CD4-positive, alpha-beta T cell treated with Interleukin-17A for 1 hour (primary cell): ENCODE results near the gene CCNL1.
"Not testable (repeated sequence)": the region's sequence is repeated elsewhere in the genome, so short reads cannot be mapped to it uniquely, and the experiment has no call there.

Experiments used
- DNase-seq: peaks from one replicate; pipeline ENCODE4 v3.0.0-alpha.2; 2020

Gene CCNL1

DNA sequence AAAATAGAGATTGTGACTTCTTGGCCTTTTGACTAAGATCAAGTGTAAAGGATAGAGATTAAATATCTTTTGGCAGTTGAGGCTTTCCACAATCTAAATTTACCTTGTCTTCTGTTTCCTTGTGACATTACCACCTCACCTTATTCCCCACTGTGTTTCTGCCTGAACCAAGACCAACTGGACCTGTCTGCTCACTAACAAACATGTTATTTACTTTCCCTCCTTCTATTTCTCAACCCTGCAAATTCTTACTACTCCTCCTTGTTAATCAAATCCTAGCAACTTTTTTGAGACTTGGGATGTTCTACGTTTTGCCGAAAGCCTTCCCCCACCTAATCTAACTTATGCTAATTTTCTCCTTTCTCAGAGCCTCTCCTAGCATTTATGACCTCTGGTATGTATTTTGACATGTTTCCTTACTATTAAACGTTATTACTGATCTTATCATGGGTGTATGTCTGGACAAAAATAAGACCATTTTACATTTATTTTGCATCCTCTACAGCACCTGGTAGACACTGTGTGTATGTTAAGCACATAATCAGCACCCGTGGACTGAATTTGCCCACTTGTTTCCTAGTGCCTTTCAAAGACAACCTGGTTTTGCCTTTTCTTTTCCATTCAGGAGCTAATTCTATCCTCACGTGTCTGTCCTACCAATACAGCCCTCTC is 7.6 kb upstream of the CCNL1 start:
- DNase-seq, result no peak

DNA sequence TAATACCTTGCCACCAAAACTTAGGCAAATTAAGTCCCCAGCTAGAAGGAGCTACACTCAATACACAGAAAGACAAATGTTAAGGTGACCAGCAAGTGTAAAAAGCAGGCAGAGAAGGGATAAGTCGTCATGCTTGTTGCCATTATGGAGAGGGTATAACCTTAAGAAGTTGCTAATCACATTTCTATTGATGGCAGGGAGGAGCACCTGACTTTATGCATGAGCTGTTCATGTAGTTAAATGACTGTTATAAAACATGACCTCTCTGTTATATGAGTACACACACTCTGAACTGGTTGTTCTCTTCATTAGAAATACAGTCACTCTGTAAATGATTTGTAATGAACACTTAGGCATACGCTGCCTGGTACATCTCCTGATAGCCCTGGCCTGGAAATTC is 6.6 kb upstream of the CCNL1 start:
- no peak for DNase-seq

DNA sequence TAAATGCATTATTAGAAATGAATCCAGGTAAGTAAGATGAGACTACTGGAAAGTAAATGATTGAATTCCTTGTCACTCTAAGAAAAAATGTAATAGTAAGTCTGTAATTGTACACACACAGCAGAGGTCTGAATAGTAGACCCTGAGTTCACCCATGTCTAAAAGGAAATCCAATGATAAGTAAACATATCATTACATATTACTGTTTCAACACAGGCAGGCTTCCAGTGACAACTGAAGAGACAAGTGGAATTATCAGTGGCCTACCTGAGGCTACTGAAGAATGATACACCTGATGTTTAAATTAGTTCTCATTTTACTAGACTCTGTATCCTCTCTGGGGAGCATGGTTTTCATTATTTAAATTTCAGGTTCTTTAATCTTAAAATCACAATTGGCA is 6.2 kb upstream of the CCNL1 start:
- DNase-seq, result no peak

DNA sequence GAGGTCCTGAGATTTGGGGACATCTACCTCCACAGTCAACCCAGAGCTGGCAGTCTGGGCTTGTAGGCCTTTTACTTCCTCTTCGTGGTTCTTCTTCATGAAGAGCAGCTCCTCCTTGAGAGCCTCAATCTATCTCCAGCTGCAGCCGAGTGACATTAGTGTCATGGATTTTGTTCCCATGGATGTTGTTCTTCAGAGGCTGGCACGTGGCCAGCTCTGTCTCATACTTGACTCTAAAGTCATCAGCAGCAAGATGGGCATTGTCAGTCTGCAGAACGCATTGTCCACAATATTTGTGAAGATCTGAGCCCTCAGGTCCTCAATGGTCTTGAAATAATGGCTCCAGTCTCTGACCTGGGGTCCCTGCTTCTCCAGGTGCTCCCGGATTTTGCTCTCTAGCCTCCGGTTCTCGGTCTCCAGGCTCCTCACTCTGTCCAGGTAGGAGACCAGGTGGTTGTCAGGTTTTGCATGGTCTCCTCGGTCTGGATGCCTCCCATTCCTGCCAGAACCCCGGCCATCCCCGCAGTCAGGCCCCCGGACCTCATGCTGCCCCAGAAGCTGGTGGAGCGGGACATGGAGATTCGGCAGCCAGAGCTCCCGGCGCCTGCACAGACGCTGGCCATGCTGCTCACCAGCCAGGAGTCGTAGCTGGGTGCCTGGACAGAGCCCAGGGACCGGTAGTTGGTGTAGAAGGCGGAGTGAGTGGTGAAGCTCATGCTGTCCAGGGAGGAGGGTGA is 3.4 kb upstream of the CCNL1 start:
- DNase-seq, result no peak

DNA sequence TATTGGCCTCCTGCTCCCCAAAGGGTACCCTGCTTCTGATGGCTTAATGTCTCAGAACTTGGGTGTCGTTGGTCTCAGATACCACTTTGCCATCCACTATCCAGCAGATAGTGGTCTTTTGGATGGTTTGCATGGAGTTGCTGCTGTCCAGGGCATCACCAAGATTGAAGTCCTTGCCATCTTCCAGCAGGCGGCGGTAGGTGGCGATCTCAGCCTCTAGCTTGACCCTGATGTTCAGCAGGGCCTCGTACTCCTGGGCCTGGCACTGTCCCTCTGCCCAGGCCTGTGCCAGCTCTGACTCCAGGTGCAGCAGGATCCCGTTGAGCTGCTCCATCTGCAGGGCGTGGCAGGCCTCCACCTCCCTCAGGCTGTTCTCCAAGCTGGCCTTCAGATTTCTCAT is 2.7 kb upstream of the CCNL1 start:
- DNase-seq, result not testable (repeated sequence)

DNA sequence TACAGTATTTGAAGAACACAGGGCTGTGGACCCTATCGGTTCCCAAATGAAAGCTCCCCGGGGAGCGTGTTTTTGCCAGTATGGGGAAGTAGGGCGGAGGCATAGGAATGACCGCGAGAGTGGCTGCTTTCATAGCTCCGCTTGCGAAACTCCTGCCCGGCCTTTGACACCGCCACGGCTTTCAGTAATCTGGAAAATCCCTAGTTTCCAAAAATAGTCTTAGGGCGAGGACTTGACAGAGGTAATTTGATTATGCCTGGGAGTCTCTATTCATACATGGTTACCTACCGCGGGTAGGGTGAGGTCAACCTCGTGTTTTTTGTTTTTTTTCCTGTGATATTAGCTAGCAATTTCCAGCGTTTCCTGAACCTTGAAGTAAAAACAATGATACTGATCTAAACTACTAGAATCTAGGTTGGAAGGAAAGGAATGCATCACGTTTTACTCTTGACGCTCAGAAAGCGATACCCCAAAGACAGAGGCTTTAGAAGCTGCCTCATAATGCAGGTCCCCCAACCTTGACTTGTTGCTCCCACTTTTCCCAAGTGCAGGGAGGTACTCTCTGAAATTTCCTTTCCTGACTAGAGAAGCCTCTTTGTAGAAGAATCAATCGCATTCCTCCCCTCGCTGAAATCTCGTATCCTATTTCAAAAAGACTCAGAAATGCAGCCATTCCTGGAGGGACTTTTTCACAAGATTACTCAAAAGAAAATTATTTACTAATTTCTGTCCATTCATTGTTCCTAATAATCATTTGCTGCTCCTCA is 894 bp upstream of the CCNL1 start:
- DNase-seq, result peak; percentile 89

DNA sequence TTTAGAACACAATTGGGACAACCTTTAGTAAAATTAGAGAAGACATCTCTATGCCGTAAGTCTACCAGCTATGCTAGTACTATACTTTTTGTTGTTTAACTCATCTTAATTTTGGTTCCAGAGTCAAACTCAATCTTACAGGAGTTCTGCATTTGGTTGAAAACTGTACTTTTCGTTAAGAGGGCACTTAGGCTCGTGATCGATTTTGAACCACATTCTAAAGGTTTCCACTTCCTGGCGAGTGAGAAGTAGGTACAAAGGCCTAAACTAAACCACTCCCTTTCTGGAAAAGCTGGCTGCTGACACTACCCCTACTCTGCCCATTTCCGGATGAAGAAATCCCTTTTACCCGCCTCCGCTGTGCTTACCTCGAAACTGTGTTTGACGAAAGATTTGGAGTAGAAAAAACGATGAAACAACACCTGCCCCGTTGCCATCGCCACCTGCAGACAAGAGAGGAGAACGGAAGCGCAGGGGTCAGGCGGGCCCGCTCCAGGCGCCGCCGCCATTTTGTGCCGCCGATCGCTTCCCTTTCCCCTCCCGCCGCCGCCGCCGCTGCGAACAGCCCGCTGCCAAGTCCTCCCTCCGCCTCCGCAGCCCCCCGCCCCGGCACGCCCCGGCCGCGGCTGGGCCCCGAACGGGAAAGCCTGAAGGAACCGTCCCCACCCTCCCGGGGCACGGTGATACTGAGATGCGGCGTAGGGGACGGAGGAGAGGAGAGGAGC is 748 bp downstream of the CCNL1 start:
- DNase-seq, result peak; percentile 87

DNA sequence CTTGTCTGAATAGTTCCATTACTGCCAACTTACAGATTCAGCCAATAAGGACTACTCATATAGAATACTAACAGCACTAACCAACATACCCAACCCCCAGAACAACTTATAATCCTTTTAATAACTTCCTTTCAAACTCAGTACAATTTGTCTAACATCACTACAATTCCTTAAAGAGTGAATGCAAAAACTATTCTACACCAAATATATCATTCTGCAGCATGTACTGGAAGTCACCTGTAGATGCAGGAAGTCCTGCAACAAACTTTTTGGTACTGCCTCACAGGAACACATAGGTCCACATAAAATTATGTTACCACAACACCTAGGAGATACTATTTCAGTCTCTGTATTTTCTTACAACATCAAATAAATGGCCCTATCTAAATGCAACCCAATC is 2.1 kb downstream of the CCNL1 start:
- DNase-seq, result no peak

DNA sequence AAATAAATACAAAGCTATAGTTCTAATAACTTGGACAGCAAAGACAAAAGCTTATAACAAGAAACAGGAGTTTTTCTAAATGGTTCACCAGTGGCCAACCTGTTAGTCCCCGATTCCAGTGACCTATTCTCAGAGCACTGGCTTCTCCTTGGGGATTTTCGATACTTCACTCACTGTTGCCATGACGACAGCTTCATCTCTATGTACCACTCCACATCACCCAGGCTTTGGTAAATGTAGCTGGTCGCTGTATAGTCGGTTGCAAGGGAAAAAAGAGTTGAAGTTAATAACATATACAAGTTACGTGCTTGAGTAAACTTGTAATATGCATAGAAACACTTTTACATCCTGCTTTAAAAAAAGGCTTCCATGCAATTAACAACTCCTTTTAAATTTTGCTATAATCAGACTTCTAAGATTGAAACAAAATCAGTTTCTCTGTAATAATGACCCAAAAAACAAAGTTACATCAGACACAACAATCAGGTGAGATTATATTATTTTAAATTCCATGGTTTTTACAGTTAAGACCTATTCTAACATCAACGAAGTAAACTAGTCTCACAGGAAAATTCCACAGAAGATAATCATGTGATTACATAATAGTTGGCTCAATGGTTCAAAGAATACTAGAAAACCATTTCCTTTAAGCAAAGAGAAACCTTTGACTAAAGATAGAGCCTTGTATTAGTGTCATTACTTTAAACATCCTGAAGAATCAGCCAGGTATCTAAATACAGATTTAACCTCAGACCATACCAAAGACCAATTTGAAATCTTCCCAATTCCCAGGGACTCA is 2.9 kb downstream of the CCNL1 start:
- DNase-seq, result peak; percentile 53

DNA sequence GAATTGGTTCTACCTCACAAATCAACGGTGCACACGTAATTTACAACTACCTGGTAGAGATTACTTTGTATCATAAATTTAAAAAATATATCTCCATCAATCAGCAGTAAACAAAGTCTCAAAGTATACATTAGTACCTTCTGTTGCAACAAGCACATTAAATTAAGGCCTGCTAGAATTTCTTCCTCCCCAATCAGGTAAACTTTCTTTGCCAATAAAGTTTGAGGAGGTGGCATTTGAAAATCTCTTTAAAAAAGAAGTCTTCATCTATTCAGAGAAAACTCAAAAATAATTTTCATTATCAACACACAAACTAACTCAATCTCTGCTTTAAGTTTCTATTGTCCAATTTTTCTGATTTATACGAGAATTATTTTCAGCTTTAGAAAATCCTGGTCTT is 4.4 kb downstream of the CCNL1 start:
- no peak for DNase-seq

DNA sequence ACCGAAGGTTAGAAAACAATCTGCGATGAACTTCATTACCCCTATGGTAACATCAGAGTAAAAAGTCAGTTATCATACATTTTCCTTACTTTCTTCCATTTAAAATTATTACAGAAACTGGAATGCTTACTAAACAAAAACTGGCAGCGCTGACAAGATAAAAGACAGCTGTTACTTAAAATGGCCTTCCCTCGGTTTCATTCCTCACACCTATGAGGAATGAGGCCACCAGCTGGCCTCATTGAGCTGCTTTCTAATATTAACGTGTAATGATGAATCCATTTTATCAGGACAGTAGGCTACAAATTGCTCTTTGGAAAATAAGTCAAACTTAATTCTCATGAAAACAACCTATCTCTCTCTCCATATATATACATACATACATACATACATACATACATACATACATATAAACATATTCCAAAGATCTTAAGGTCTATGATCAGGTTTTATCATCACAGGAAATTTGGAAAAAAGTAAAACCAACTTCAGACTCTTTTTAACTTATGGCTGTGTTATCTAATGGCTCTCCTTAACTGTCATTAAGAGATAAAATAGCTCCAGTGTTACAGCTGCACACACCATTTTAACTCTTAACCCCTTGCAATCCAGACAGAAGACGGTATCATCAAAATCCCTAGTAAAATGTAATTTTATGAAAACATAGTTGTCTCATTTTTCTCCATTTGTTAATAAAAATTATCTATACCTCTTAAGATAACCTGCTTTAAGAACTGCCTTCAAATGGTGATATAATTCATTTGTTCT is 5.2 kb downstream of the CCNL1 start:
- no peak for DNase-seq

DNA sequence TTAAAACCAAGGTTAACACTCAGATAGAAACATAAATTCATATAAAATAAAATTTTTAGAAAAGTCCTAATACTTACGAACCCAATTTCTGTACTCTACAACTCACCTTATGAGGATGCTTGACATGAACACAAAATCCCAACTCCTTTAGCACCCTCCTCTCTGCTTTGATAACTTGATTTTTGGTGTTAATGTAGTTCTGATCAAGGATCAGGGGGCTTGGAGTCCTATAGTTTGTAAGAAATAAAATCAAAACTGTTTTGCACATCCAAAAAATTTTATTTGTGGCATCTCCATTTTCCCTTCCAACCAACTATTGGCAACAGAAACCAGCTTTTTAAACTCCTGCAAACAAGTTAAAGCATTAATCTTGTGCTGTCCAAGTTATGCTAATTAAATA is 7.0 kb downstream of the CCNL1 start:
- no peak for DNase-seq

DNA sequence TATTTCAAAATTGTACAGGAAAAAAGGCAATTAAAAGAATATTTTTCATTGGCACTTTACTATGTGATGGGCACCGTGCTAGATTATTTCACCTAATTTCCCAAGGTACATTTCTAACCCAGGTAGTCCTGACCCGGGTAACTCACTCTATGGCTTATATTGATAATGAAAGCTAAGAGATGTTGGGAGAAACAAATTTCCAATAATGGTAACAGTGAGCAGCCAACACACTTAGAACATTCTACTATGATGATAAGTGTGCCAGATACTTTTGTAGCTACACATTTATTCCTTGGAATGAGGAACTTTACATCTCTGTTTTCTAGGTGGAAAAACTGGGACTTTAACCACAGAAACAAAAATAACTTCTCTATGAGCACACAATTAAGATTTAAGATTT is 7.5 kb downstream of the CCNL1 start:
- DNase-seq, result no peak

DNA sequence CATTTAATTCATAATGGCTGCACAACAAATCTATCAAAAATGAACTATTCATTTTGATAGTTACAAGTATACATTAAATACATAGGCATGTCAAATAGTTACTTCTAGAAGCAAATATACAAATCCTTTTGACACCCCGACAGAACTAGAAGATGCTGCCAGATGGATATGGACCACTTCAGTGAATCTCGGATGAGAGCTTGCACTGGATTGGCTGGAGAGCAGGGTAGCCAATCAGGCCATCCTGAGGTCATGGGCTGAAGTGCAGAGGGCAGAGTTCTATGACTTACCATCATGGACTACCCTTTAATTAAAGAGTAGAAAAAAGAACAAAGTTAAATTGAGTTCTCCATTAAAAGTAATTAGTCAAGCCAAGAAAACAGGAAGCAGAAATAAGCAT is 8.3 kb downstream of the CCNL1 start:
- DNase-seq, result no peak

DNA sequence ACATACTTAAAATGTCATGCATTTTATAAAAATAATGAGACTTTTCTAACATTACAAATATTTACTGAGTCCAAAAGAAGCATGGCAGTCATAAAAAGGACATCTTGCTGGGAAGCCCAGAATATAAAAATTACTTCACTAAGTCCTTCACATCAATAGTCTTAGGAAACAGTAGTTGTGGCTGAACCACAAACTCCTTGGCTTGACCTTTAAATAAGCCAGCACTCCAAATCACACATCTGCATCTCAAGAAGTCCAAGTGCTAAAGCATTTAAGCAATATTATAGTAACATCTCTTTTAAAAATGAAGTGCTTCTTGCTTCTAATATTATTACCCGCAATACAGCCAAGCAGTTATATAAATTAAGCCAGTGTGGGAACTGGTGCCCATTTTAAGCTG is 8.8 kb downstream of the CCNL1 start:
- no peak for DNase-seq

DNA sequence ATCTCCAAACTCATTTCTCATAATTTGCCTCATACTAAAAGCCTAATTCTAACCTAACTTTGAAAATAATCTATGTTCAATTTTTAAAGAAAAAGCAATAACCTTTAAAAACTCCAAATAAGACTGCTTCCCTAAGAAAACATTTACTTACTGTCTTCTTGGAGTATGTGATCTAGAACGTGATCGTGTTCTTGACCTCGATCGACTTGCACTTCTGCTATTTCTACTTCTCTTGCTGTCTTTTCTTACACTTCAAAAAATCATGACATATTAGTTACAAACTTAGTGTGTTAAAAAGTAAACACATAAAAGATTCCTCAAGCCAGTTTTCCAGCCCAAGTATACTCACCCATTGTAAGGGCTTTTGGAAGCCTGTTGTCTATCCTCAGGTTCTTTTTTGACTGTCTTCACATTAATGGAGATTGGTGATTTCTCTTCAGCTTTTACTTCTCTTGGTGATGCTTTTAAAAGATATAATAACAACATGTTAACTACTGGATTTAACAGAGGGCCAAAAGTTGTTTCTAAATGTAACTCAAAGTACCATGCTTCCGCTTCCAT is 10.7 kb downstream of the CCNL1 start:
- no peak for DNase-seq

DNA sequence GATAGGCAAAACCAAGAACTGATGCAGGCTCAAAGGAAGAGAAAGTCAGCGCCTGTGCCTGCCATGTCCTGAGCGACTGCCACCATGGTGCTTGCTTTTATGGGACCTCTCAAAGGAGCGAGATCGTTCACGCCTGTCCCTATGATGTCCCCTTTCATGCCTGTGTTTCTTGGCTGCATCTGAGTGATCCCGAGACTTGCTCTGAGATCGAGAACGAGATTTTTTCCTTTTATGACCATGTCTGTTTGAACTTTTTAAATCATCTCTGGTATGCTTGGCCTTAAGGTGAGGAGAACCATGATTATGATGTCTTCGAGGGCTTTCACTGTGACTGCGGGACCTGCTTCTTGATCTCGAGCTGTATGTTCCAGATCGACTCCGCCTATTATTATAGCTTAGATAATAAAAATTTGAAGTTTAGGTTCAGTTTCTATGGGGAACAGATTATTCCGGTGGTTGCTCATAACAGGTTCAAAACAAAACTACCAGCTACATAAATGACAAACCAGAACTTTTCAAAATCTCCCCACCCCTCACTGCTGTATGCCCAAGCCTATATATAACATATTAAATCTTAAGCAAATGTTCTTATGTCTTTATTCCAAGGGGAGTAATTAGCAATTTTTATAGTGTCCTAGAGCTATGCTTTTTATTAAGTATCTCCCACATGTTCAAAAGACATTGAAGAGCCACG is 11.6 kb downstream of the CCNL1 start:
- no peak for DNase-seq

DNA sequence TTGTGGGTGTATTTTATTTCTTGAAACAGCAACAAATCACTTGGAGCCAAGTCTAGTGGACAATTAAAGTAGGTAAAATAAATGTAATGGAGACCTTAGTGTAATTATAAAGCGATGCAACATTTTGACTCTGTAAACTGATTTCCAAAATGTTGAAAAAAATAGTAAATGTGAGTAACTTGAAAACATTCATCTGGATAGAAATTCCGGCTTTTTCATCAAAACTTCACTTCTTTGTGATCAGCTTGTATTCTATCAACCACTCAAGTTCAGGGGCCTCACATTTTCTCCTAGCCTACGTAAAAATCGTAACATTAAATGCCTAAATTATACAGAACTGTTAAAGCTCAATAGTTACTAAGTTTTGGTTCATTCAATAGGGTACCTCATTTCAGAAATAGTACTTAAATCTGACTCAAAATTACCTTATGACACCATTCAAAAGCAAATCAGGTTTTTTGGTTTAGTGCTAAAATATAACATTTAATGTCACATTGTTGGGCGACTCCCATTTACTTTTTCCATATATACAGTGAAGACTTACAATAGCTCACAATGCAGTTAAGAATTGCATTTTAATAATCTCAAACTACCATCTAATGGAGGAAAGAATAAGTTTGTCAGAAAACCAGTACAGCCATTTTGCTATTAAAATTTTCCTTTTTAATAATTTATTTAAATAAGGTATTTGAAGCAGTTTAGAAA is 12.7 kb downstream of the CCNL1 start:
- no peak for DNase-seq

DNA sequence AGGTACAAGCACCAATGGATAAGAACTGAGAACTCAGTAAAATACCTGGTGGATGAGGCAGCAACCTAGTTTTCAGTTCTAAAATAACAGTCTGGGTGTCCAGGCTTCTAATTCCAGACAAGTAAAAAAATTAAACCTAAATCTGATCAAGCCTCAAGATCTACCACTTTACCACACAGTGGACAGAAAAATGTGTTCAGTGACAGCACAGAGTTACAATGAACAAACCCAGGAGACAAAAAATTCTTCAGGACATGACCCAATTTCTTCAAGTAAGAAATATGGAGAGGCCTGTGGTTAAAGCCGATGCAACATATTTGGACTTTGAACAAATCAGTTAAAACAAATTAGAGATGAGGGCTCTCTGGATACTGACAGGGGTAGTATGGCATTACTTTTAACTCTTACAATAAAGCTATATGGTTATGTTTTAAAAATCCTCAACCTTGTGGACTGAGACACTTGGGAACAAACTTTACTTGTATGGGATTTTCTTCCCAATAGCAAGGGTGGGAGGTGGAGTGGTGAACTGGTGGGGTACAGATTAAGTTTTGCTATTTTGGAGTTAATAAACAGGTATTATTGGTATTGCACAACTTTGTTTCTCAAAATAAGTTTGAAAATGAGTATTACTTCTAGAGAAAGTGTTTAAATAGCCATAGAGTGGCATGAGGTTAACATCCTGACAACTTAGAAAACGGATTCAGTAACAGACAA is 14.2 kb downstream of the CCNL1 start:
- peak; percentile 39 for DNase-seq
